ENCODE results near the gene IL4R. TPM values are rescaled to one million over a fixed set of nuclear protein-coding genes. Genes with fewer than 3 reads are reported as not detected.

IL4R gene
- total RNA-seq: 21.1 and 23.6 TPM in 2 replicates
- polyA plus RNA-seq: 17.1 and 25.5 TPM in 2 replicates
- 16.8 and 23.5 TPM in 2 replicates for polyA plus RNA-seq (2012)
- polyA minus RNA-seq (ENCODE audit: low replicate concordance): 57.5 and 131 TPM in 2 replicates

DNA sequence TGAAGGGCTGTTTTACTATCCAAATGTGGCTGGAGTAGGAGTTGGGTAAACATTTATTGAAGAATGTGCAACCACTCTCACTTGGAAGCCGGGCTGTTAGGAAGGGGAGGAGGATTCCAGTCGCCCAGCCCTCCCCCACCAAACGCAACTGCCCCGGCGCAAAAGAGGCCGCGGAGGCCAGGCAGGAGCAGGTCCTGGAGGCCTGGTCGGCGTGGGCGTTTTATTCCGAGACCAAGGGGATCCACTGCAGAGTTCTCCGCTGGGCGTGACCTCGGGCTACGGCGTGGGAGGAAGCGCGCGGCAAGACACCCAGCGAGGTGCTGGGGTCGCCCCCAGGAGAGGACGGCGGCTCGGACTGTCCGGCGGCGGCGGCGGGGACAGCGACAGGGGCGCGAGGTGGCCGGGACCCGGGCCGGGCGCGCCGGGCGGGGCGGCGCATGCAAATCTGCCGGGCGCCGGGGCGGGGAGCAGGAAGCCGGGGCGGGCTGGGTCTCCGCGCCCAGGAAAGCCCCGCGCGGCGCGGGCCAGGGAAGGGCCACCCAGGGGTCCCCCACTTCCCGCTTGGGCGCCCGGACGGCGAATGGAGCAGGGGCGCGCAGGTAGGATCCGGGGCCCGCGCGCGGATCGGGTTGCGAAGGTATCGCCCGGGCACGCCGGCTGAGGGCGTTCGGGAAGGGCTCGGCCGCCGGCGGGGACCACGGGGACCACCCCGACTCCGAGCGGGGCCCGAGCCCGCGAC lies at the start of gene IL4R:
IL4R (plus strand) TSS at position 553 of the 739 bp plus-strand sequence. CDS start 26,230 bp downstream, outside the sequence.
- H3K27ac ChIP-seq (ENCODE audit: insufficient read depth, low read length): peak within 1 kb of the TSS; percentile 93

DNA sequence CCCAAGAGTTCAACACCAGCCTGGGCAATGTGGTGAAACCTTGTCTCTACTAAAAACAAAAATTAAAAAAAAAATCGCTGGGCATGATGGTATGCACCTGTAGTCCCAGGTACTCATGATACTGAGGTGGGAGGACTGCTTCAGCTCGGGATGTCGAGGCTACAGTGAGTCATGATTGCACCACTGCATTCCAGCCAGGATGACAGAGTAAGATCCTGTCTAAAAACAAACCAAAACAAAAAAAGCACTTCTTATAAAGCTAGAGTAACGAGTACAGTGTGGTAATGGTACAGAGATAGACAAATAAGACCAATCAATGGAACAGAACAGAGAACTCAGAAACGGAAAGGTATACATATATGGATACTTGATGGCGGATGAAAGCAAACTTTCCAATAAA lies 49.6 kb upstream of the IL4R start:
- H3K9me3 ChIP-seq (ENCODE audit: control insufficient read depth, insufficient read depth, low read depth, low read length): no peaks in the 10 kb centered on the region
- H3K36me3 ChIP-seq (ENCODE audit: control insufficient read depth, insufficient read depth, low read length): no peaks in the 10 kb centered on the region
- H2AFZ ChIP-seq (ENCODE audit: low read length): no peak overlapping the region
- H3K9ac ChIP-seq (ENCODE audit: insufficient read depth, low read length): no peak overlapping the region
- H3K27me3 ChIP-seq (ENCODE audit: control insufficient read depth, insufficient read depth, low read length): no peaks in the 10 kb centered on the region
- TF ChIP-seq EZH2 (IDR thresholded peaks at IDR 0.05; ENCODE audit: low read length, missing control alignments): no peak
- TF ChIP-seq, protein P1, sequence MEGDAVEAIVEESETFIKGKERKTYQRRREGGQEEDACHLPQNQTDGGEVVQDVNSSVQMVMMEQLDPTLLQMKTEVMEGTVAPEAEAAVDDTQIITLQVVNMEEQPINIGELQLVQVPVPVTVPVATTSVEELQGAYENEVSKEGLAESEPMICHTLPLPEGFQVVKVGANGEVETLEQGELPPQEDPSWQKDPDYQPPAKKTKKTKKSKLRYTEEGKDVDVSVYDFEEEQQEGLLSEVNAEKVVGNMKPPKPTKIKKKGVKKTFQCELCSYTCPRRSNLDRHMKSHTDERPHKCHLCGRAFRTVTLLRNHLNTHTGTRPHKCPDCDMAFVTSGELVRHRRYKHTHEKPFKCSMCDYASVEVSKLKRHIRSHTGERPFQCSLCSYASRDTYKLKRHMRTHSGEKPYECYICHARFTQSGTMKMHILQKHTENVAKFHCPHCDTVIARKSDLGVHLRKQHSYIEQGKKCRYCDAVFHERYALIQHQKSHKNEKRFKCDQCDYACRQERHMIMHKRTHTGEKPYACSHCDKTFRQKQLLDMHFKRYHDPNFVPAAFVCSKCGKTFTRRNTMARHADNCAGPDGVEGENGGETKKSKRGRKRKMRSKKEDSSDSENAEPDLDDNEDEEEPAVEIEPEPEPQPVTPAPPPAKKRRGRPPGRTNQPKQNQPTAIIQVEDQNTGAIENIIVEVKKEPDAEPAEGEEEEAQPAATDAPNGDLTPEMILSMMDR (conservative IDR thresholded peaks at IDR 0.05 in 1 of 2, IDR thresholded peaks at IDR 0.05 in 1 of 2; ENCODE audit: low read depth in 1 of 2, low read length in 2 of 2): no peak
- H3K4me2 ChIP-seq (ENCODE audit: extremely low read depth, insufficient read depth, low read length): peak overlapping the region; percentile 8
- no peak overlapping the region for H3K4me3 ChIP-seq (replicated peaks in 1 of 4; ENCODE audit: control extremely low read depth in 1 of 4, insufficient read depth in 1 of 4, low read depth in 3 of 4, low read length in 4 of 4)
- no peak overlapping the region for H3K27ac ChIP-seq (ENCODE audit: insufficient read depth, low read length)
- no peaks in the 10 kb centered on the region for H4K20me1 ChIP-seq (ENCODE audit: control insufficient read depth, extremely low read depth, insufficient read depth, low read length)
- H3K4me1 ChIP-seq (ENCODE audit: control insufficient read depth, extremely low read depth, insufficient read depth, low read length): peaks cover 4% of the 10 kb centered on the region
- peaks cover 2% of the 10 kb centered on the region for H3K79me2 ChIP-seq (ENCODE audit: control insufficient read depth, insufficient read depth, low read length)
- peak; percentile 65 to 85 for DNase-seq (ENCODE audit: low read depth in 2 of 2)

More for the DNA sequence above, at the start of gene IL4R:
- TF ChIP-seq EZH2 (IDR thresholded peaks at IDR 0.05; ENCODE audit: low read length, missing control alignments): no peak
- TF ChIP-seq, protein P1 (conservative IDR thresholded peaks at IDR 0.05 in 1 of 2, IDR thresholded peaks at IDR 0.05 in 1 of 2; ENCODE audit: low read depth in 1 of 2, low read length in 2 of 2): no peak
- DNase-seq (ENCODE audit: low read depth in 2 of 2): peak; percentile 71 to 75
- Histone ChIP-seq H3K27me3 (ENCODE audit: control insufficient read depth, insufficient read depth, low read length) (no peaks in the 10 kb centered on the region), H3K9ac (ENCODE audit: insufficient read depth, low read length) (peak within 1 kb of the TSS; percentile 98), H3K79me2 (ENCODE audit: control insufficient read depth, insufficient read depth, low read length) (peaks cover 28% of the 10 kb centered on the region), H3K4me1 (ENCODE audit: control insufficient read depth, extremely low read depth, insufficient read depth, low read length) (peaks cover 10% of the 10 kb centered on the region), H3K9me3 (ENCODE audit: control insufficient read depth, insufficient read depth, low read depth, low read length) (no peaks in the 10 kb centered on the region), H3K4me2 (ENCODE audit: extremely low read depth, insufficient read depth, low read length) (peak within 1 kb of the TSS; percentile 84), H2AFZ (ENCODE audit: low read length) (peak within 1 kb of the TSS; percentile 22), H3K4me3 (replicated peaks in 1 of 4; ENCODE audit: control extremely low read depth in 1 of 4, insufficient read depth in 1 of 4, low read depth in 3 of 4, low read length in 4 of 4) (peak within 1 kb of the TSS; percentile 64 to 84 (median 68)), H4K20me1 (ENCODE audit: control insufficient read depth, extremely low read depth, insufficient read depth, low read length) (no peaks in the 10 kb centered on the region), H3K36me3 (ENCODE audit: control insufficient read depth, insufficient read depth, low read length) (no peaks in the 10 kb centered on the region)

DNA sequence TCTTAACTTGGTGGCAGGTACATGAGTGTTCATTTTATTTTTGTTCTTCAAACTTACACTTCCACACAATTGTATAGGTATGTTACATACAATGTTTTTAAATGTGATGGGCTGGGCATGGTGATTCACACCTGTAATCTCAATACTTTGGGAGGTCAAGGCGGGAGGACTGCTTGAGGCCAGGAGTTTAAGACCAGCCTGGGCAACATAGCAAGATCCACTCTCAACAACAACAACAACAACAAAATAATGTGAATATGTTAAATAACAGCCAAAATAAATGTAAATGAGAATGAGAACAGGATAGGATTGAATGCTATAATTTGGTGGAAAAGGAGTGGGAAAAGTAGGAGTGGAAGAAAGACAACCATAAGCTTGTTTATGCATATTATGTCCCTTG lies 47.8 kb upstream of the IL4R start:
- no peak for TF ChIP-seq EZH2 (IDR thresholded peaks at IDR 0.05; ENCODE audit: low read length, missing control alignments)
- TF ChIP-seq, protein P1 (conservative IDR thresholded peaks at IDR 0.05 in 1 of 2, IDR thresholded peaks at IDR 0.05 in 1 of 2; ENCODE audit: low read depth in 1 of 2, low read length in 2 of 2): no peak
- Histone ChIP-seq H3K79me2 (ENCODE audit: control insufficient read depth, insufficient read depth, low read length) (peaks cover 2% of the 10 kb centered on the region), H3K36me3 (ENCODE audit: control insufficient read depth, insufficient read depth, low read length) (no peaks in the 10 kb centered on the region), H3K4me2 (ENCODE audit: extremely low read depth, insufficient read depth, low read length) (no peak overlapping the region), H3K27me3 (ENCODE audit: control insufficient read depth, insufficient read depth, low read length) (no peaks in the 10 kb centered on the region), H4K20me1 (ENCODE audit: control insufficient read depth, extremely low read depth, insufficient read depth, low read length) (no peaks in the 10 kb centered on the region), H3K4me3 (replicated peaks in 1 of 4; ENCODE audit: control extremely low read depth in 1 of 4, insufficient read depth in 1 of 4, low read depth in 3 of 4, low read length in 4 of 4) (no peak overlapping the region), H2AFZ (ENCODE audit: low read length) (no peak overlapping the region), H3K27ac (ENCODE audit: insufficient read depth, low read length) (no peak overlapping the region), H3K9me3 (ENCODE audit: control insufficient read depth, insufficient read depth, low read depth, low read length) (no peaks in the 10 kb centered on the region), H3K4me1 (ENCODE audit: control insufficient read depth, extremely low read depth, insufficient read depth, low read length) (peaks cover 4% of the 10 kb centered on the region), H3K9ac (ENCODE audit: insufficient read depth, low read length) (no peak overlapping the region)
- no peak for DNase-seq (ENCODE audit: low read depth in 2 of 2)

Data from fibroblast of lung (primary cell).